BE2C (cell line): Measurements from ENCODE around the gene CRTC3.

Experiments
- DNase-seq: peaks from one replicate; pipeline ENCODE4 v3.0.0-alpha.2; 2020
- H3K27me3 ChIP-seq: fragments of 250-450 bp; sonication (Bioruptor Pico); 2 replicates; pipeline ENCODE4 v1.5.1; 2020; ENCODE audit warnings: mild to moderate bottlenecking
- H3K36me3 ChIP-seq: fragments of 250-450 bp; sonication (Bioruptor Pico); 2 replicates; pipeline ENCODE4 v1.5.1; 2020; ENCODE audit warnings: mild to moderate bottlenecking
- H3K4me1 ChIP-seq: fragments of 250-450 bp; sonication (Bioruptor Pico); 2 replicates; pipeline ENCODE4 v1.5.1; 2020
- H3K4me3 ChIP-seq: 2 replicates; pipeline ENCODE4 v1.5.1; 2011; ENCODE audit warnings: low read depth, low read length
- H3K9me3 ChIP-seq: fragments of 250-450 bp; sonication (Bioruptor Pico); 2 replicates; pipeline ENCODE4 v1.5.1; 2020
- CTCF ChIP-seq: IDR thresholded peaks from 2 replicates; pipeline ENCODE4 v1.5.1; 2012; ENCODE audit warnings: mild to moderate bottlenecking, low read depth, low read length

CRTC3 gene

GRCh38 chr15:90610190-90610589, 80.5 kb downstream of the CRTC3 start:
- Histone ChIP-seq H3K27me3 (no peaks in the 10 kb centered on the region), H3K4me1 (no peaks in the 10 kb centered on the region), H3K36me3 (no peaks in the 10 kb centered on the region; the same call in 1 of the 2 replicates), H3K4me3 (no peak overlapping the region), H3K9me3 (no peaks in the 10 kb centered on the region)
- DNase-seq, result no peak
- no peak for TF ChIP-seq CTCF

- DNase-seq, result no peak
- Histone ChIP-seq H3K9me3 (no peaks in the 10 kb centered on the region), H3K4me1 (no peaks in the 10 kb centered on the region), H3K36me3 (no peaks in the 10 kb centered on the region; the same call in 1 of the 2 replicates), H3K27me3 (no peaks in the 10 kb centered on the region), H3K4me3 (no peak overlapping the region)
- TF ChIP-seq CTCF, result no peak
Observed at GRCh38 chr15:90611157-90611556, 81.4 kb downstream of the CRTC3 start.

- Histone ChIP-seq H3K4me3 (no peak overlapping the region), H3K4me1 (no peaks in the 10 kb centered on the region), H3K27me3 (no peaks in the 10 kb centered on the region), H3K9me3 (no peaks in the 10 kb centered on the region), H3K36me3 (no peaks in the 10 kb centered on the region)
- TF ChIP-seq CTCF, result no peak
- DNase-seq, result no peak
Observed at GRCh38 chr15:90617171-90617570, 87.4 kb downstream of the CRTC3 start.

- no peaks in the 10 kb centered on the region for H3K4me1 ChIP-seq
- DNase-seq, result no peak
- H3K36me3 ChIP-seq, result no peaks in the 10 kb centered on the region
- no peak for TF ChIP-seq CTCF
- H3K27me3 ChIP-seq, result no peaks in the 10 kb centered on the region
- H3K9me3 ChIP-seq, result no peaks in the 10 kb centered on the region
- no peak overlapping the region for H3K4me3 ChIP-seq
Observed at GRCh38 chr15:90617668-90618097, 88.0 kb downstream of the CRTC3 start.

- no peak overlapping the region for H3K4me3 ChIP-seq
- no peaks in the 10 kb centered on the region for H3K4me1 ChIP-seq
- TF ChIP-seq CTCF, result 0 out of 2 replicates have a peak, but pooled peaks have one; percentile 7
- DNase-seq, result no peak
- no peaks in the 10 kb centered on the region for H3K36me3 ChIP-seq
- H3K9me3 ChIP-seq, result no peaks in the 10 kb centered on the region
- no peaks in the 10 kb centered on the region for H3K27me3 ChIP-seq
Observed at GRCh38 chr15:90618330-90619125, 88.8 kb downstream of the CRTC3 start.

- Histone ChIP-seq H3K9me3 (no peaks in the 10 kb centered on the region), H3K36me3 (no peaks in the 10 kb centered on the region)
- no peak for DNase-seq
Observed at GRCh38 chr15:90619468-90619867, 89.7 kb downstream of the CRTC3 start.

More at GRCh38 chr15:90619468-90619867, 89.7 kb downstream of the CRTC3 start:
- no peaks in the 10 kb centered on the region for H3K27me3 ChIP-seq
- H3K4me1 ChIP-seq, result no peaks in the 10 kb centered on the region
- no peak overlapping the region for H3K4me3 ChIP-seq
- TF ChIP-seq CTCF, result no peak
